Peyer's patch (tissue), 4 donors: ENCODE results near the gene EFEMP2.

Experiments
- POLR2A ChIP-seq, 2 donors: fragments of 450-650 bp; IDR thresholded peaks; one replicate each; pipeline ENCODE4 v1.5.1; 2017; ENCODE audit warnings: antibody characterized with exemption in 2 of 2, mild to moderate bottlenecking in 2 of 2, moderate library complexity in 2 of 2
- TF ChIP-seq, protein P1 (sequence below), 6 experiments: fragments of 450-650 bp in 4 of 6; fragments of 200-600 bp in 2 of 6; sonication (generic) in 1 of 6; IDR thresholded peaks; one replicate each; pipeline ENCODE4 v1.5.1; 2017 to 2019; ENCODE audit warnings: antibody characterized with exemption in 6 of 6, mild to moderate bottlenecking in 3 of 6, moderate library complexity in 1 of 6

DNA sequence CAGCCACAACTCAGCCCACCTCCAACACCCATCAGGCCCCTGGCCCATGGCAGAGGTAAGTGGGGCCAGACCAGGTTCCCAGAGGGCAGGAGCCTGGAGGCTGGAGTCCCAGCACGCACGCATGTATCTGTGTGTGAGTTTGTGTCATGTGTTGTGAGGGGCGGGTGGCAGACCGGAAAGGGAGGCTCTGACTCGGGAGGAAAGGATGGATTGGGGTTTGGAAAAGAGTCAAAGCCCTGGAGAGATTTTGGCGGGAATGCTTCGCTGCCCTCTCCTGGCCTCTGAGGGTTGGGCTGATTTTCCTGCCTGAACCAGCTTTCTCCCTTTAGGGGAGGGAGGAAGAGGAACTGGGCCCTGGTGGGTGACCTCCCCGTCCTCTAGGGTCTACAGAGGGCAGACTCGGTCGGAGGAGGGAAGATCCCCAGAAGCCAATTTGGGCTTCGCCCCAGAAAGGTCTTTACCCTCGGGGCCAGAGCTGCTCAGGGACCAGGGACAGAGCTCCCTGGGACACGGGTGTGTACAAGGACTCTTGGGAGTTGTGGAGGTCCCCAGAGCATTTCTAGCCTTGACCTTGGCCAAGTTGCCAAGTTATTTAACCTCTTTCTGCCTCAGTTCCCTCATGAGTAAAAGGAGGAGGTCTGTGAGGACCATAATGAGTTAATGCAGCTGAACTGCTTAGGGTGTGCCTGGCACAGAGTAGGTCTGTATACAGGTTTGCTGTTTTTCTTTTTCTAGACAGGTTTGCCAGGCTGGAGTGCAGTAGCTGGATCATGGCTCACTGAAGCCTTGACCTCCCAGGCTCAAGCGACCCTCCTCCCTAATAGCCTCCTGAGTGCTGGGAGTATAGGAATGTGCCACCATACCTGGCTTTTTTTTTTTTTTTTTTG, 39.3 kb upstream of the EFEMP2 start:
- TF ChIP-seq POLR2A (IDR thresholded peaks at IDR 0.05), result no peak
- TF ChIP-seq, protein P1, sequence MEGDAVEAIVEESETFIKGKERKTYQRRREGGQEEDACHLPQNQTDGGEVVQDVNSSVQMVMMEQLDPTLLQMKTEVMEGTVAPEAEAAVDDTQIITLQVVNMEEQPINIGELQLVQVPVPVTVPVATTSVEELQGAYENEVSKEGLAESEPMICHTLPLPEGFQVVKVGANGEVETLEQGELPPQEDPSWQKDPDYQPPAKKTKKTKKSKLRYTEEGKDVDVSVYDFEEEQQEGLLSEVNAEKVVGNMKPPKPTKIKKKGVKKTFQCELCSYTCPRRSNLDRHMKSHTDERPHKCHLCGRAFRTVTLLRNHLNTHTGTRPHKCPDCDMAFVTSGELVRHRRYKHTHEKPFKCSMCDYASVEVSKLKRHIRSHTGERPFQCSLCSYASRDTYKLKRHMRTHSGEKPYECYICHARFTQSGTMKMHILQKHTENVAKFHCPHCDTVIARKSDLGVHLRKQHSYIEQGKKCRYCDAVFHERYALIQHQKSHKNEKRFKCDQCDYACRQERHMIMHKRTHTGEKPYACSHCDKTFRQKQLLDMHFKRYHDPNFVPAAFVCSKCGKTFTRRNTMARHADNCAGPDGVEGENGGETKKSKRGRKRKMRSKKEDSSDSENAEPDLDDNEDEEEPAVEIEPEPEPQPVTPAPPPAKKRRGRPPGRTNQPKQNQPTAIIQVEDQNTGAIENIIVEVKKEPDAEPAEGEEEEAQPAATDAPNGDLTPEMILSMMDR (IDR thresholded peaks at IDR 0.05), result peak in 2 of 6 experiments; percentile 24
